ENCODE data around the gene COL6A2. TPM values are rescaled to one million over a fixed set of nuclear protein-coding genes. Genes with fewer than 3 reads are reported as not detected.
"Not testable (repeated sequence)": the region's sequence is repeated elsewhere in the genome, so short reads cannot be mapped to it uniquely, and the experiment has no call there.

COL6A2 gene
- total RNA-seq, 4 donors from 2014 or later, result 942 to 1,525 (median 1,202) TPM

GRCh38 chr21:46168659-46169386 is 70.9 kb downstream of the COL6A2 start:
- TF ChIP-seq POLR2A (IDR thresholded peaks at IDR 0.05; ENCODE audit: low read depth), result no peak
- no peak overlapping the region for H3K27ac ChIP-seq (replicated peaks in 1 of 4)
- H3K4me1 ChIP-seq, result no peaks in the 10 kb centered on the region
- H3K4me3 ChIP-seq, result no peak overlapping the region
- intact Hi-C loops (cut with DNase I), result no loop called here
- no peak for DNase-seq (ENCODE audit: extremely low spot score)
- peaks cover 0 to 7% (median 0%) of the 10 kb centered on the region in 4 donors for H3K36me3 ChIP-seq
- WGBS, result 83% methylated on average over 8 of the region's 8 CpGs
- H3K9me3 ChIP-seq, result no peaks in the 10 kb centered on the region
- peaks cover 0 to 40% (median 0%) of the 10 kb centered on the region in 4 donors for H3K27me3 ChIP-seq

GRCh38 chr21:46170436-46171193 is 72.7 kb downstream of the COL6A2 start:
- H3K36me3 ChIP-seq; H3K27ac ChIP-seq (replicated peaks in 1 of 4); H3K9me3 ChIP-seq; intact Hi-C loops (cut with DNase I); H3K4me1 ChIP-seq; H3K4me3 ChIP-seq; DNase-seq (ENCODE audit: extremely low spot score): not testable (repeated sequence)
- H3K27me3 ChIP-seq, result peaks cover 0 to 27% (median 0%) of the 10 kb centered on the region in 4 donors
- WGBS, result 100% methylated on average over 1 of the region's 1 CpG

- TF ChIP-seq EP300 (IDR thresholded peaks at IDR 0.05) (no peak), POLR2AphosphoS5 (IDR thresholded peaks at IDR 0.05) (no peak), CTCF (IDR thresholded peaks at IDR 0.05) (no peak), POLR2A (IDR thresholded peaks at IDR 0.05; ENCODE audit: low read depth) (no peak)
- 41% methylated on average over 2 of the region's 2 CpGs for WGBS
- no peak overlapping the region for H3K27ac ChIP-seq (replicated peaks in 1 of 4)
- peaks cover 0 to 5% (median 0%) of the 10 kb centered on the region in 4 donors for H3K9me3 ChIP-seq
- intact Hi-C loops (cut with DNase I), result no loop called here
- DNase-seq (ENCODE audit: extremely low spot score), result no peak
- no peaks in the 10 kb centered on the region for H3K4me1 ChIP-seq
- peaks cover 0 to 7% (median 0%) of the 10 kb centered on the region in 4 donors for H3K36me3 ChIP-seq
- no peak overlapping the region for H3K4me3 ChIP-seq
- peaks cover 0 to 22% (median 0%) of the 10 kb centered on the region in 4 donors for H3K27me3 ChIP-seq
Measured at GRCh38 chr21:46171585-46171984, 73.7 kb downstream of the COL6A2 start.

- no peak overlapping the region for H3K4me3 ChIP-seq
- H3K27me3 ChIP-seq, result peaks cover 0 to 22% (median 0%) of the 10 kb centered on the region in 4 donors
- peaks cover 0 to 7% (median 0%) of the 10 kb centered on the region in 4 donors for H3K36me3 ChIP-seq
- TF ChIP-seq CTCF (IDR thresholded peaks at IDR 0.05), result no peak
- no peak for DNase-seq (ENCODE audit: extremely low spot score)
- intact Hi-C loops (cut with DNase I), result no loop called here
- H3K9me3 ChIP-seq, result peaks cover 0 to 5% (median 0%) of the 10 kb centered on the region in 4 donors
- 87% methylated on average over 21 of the region's 21 CpGs for WGBS
- no peaks in the 10 kb centered on the region for H3K4me1 ChIP-seq
- H3K27ac ChIP-seq (replicated peaks in 1 of 4), result no peak overlapping the region
Measured at GRCh38 chr21:46171996-46172862, 74.3 kb downstream of the COL6A2 start.

- 100% methylated on average over 3 of the region's 6 CpGs for WGBS
- peaks cover 0 to 6% (median 0%) of the 10 kb centered on the region in 4 donors for H3K36me3 ChIP-seq
- DNase-seq (ENCODE audit: extremely low spot score), result no peak
- TF ChIP-seq EP300 (IDR thresholded peaks at IDR 0.05), result no peak
- TF ChIP-seq POLR2AphosphoS5 (IDR thresholded peaks at IDR 0.05), result no peak
- TF ChIP-seq POLR2A (IDR thresholded peaks at IDR 0.05; ENCODE audit: low read depth), result no peak
- no peak for TF ChIP-seq CTCF (IDR thresholded peaks at IDR 0.05)
- no peak overlapping the region for H3K27ac ChIP-seq (replicated peaks in 1 of 4)
- H3K9me3 ChIP-seq, result peaks cover 0 to 5% (median 0%) of the 10 kb centered on the region in 4 donors
- H3K27me3 ChIP-seq, result peaks cover 0 to 22% (median 0%) of the 10 kb centered on the region in 4 donors
- intact Hi-C loops (cut with DNase I), result no loop called here
- H3K4me3 ChIP-seq, result no peak overlapping the region
- H3K4me1 ChIP-seq, result no peaks in the 10 kb centered on the region
Measured at GRCh38 chr21:46172863-46173528, 75.1 kb downstream of the COL6A2 start.

Data from esophagus muscularis mucosa (tissue), 4 donors.